Neural progenitor cell (in vitro differentiated cells): ENCODE data around the gene SFXN2.

Source experiments
- EZH2 ChIP-seq: fragments of 200-600 bp; sonication (generic); IDR thresholded peaks from 2 replicates; pipeline ENCODE4 v1.6.1; 2017; ENCODE audit warnings: antibody characterized with exemption, mild to moderate bottlenecking, moderate library complexity
- EZH2phosphoT487 ChIP-seq: fragments of 200-600 bp; sonication (generic); IDR thresholded peaks from 2 replicates; pipeline ENCODE4 v1.6.1; 2017; ENCODE audit warnings: antibody characterized with exemption
- TF ChIP-seq, protein P1 (sequence below): fragments of 200-600 bp; sonication (generic); IDR thresholded peaks from 2 replicates; pipeline ENCODE4 v1.5.1; 2017; ENCODE audit warnings: antibody characterized with exemption, mild to moderate bottlenecking

DNA sequence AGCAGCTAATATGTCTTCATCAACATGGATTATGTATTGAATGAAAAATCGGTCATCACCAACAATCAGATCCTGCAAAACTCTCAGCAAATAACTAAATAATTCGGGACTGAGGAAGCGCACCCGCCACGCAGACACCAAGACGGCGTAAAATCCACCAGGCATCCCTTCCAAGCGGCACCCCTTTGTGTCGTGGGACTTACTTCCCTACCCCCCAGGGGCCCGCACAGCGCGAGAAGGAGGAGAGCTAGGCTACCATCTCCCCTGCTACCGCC is 960 bp upstream of the SFXN2 start:
- TF ChIP-seq EZH2phosphoT487 (no peak), EZH2 (no peak)
- TF ChIP-seq, protein P1, sequence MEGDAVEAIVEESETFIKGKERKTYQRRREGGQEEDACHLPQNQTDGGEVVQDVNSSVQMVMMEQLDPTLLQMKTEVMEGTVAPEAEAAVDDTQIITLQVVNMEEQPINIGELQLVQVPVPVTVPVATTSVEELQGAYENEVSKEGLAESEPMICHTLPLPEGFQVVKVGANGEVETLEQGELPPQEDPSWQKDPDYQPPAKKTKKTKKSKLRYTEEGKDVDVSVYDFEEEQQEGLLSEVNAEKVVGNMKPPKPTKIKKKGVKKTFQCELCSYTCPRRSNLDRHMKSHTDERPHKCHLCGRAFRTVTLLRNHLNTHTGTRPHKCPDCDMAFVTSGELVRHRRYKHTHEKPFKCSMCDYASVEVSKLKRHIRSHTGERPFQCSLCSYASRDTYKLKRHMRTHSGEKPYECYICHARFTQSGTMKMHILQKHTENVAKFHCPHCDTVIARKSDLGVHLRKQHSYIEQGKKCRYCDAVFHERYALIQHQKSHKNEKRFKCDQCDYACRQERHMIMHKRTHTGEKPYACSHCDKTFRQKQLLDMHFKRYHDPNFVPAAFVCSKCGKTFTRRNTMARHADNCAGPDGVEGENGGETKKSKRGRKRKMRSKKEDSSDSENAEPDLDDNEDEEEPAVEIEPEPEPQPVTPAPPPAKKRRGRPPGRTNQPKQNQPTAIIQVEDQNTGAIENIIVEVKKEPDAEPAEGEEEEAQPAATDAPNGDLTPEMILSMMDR, result no peak
